HG02763 (cell line): ENCODE results near the gene GLDC.
"Not testable (repeated sequence)": the region's sequence is repeated elsewhere in the genome, so short reads cannot be mapped to it uniquely, and the experiment has no call there.

Experiments
- ATAC-seq: cut with Tn5 transposase; IDR thresholded peaks from one replicate; pipeline ENCODE4 v1.9.1; 2021; ENCODE audit warnings: mild to moderate bottlenecking, moderate library complexity; ENCODE audit not compliant: unreplicated experiment

Gene GLDC

DNA sequence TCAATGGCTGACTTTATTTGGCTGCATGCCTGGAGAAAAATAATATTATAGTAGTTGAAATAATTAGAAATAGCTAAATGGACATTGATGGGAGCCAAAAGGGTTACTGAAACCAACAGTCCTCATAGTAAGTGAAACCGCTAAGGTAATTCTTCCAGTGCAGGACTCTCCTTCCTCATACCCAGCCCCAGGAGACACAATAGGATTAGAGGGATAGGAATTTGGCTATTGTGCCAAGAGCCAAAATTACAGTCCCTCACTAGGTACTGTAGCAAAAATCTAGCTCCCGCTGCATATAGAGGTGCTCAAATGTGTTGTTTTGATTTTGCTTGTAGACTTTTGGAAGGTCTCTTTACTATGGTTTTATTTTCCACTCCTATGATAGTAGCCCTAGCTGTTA lies 20.2 kb downstream of the GLDC start:
- no peak for ATAC-seq

DNA sequence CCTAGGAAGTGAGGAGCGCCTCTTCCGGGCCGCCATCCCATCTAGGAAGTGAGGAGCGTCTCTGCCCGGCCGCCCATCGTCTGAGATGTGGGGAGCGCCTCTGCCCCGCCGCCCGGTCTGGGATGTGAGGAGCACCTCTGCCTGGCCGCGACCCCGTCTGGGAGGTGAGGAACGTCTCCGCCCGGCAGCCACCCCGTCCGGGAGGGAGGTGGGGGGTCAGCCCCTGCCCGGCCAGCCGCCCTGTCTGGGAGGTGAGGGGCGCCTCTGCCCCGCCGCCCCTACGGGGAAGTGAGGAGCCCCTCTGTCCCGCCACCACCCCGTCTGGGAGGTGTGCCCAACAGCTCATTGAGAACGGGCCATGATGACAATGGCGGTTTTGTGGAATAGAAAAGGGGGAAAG lies 22.7 kb downstream of the GLDC start:
- ATAC-seq, result not testable (repeated sequence)

DNA sequence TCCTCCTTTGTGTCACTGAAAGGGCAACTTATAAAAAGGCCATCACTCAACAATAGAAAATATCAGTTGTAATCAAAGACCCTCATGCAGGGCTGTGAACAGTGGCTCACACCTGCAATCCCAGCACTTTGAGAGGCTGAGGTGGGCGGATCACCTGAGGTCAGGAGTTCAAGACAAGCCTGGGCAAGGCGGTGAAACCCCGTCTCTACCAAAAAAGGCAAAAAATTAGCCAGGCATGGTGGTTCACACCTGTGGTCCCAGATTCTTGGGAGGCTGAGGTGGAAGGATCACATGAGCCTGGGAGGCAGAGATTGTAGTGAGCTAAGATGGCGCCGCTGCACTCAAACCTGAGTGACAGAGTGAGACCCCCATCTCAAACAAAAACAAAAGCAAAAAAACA lies 24.7 kb downstream of the GLDC start:
- no peak for ATAC-seq

DNA sequence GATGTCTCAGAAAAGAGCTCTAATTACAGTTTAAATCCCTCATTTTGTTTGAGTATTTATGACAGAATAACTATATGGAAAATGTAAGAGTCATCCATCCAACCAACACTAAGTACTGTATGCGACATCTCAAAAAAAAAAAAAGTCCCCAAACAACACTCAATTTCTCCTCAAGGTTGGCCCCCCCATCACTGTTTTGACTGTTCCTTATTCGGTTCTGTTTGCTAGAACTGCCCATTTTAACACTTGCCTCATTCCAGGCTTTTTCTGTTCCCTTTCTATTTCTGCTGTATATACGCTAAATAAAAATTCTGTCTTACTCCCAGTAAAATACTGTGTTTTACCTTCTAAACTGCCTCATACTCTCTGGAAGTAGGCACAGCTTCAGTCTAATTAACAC lies 25.2 kb downstream of the GLDC start:
- ATAC-seq, result no peak

GRCh38 chr9:6619909-6620308 lies 25.6 kb downstream of the GLDC start:
- no peak for ATAC-seq

DNA sequence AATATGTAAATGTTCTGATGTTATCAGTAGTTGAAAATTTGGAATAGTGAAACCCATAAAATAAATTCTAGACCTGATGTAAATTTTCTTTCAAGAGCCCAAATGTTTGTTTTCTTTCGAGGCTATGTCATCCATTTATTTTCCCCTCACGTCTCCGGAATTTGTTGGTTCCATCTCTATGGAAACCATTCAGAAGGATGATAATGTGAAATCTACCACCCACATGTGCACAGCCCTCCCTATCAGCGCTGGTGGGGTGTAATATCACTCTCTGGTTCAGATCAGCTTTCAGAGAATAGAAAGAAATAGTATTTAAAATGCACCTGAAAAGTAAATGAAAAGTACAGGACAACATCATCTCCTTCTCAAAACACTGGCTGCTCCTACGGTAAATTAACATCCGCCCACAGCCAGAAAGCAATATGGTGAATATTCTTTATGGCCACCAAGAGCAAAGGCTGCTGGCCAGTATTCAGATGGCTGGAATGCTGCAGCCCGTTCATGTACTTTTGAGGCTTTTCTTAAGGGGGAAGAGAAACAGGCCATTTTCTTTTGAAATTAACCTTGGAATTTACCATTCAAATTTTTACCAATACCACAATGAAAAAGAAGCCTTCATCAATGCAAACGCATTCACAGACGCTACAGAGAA lies 28.5 kb downstream of the GLDC start:
- ATAC-seq, result no peak

DNA sequence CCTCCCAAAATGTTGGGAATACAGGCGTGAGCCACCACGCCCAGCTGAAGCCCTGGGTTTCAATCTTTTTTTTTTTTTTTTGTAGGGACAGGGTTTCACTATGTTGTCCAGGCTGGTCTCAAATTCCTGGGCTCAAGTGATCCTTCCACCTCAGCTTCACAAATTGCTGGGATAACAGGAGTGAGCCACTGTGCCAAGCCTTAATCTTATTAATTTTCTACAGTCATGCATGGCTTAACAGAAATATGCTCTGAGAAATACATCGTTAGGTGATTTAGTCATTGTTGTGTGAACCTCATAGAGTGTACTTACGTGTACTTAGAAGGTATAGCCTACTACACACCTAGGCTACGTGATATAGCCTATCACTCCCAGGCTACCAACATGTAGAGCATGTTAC lies 31.0 kb downstream of the GLDC start:
- ATAC-seq, result no peak

- no peak for ATAC-seq
These were observed 33.7 kb downstream of the GLDC start for GRCh38 chr9:6611865-6612264.

DNA sequence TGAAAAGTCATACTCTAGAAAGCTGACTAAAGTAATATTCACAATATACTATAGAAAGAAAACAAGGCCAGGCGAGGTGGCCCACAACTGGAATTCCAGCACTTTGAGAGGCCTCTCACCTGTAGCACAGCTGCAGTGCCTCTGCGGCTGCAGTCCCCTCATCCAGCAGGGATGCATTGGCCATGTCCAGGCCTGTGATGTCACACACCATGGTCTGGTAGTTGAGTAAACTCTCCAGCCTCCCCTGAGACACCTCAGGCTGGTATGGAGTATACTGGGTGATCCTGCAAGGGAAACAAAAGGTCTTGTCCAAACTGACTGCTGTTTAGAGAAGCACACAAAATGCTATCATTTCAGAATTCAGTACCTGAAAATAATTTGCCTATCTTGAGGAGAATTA lies 35.5 kb downstream of the GLDC start:
- ATAC-seq, result no peak

DNA sequence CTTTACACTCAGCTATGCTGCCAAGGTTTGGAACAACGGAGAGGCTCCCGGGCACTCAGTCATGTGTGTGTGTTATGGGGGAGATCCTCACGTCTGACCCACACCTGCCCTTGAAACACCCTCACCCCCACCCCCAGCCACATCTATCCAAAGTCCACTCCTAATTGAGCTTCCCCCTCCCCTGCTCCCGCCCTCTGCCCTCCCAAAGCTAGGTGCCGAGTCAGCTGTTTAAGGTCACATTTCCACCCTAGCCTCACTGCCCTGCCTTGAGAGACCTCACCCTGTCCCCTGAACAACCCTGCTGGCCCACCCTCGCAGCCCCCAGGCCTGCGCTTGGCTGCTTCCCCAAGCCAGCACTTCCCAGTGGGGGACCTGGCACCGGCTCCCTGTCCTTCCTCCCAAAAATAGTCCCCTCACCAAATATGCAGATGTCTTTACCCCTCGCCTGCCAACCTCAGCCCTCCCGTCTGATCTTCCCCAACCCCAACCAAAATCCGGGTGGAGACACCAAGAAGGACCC lies 36.0 kb downstream of the GLDC start:
- no peak for ATAC-seq

GRCh38 chr9:6605202-6605601 lies 40.3 kb downstream of the GLDC start:
- peak; percentile 87 for ATAC-seq

DNA sequence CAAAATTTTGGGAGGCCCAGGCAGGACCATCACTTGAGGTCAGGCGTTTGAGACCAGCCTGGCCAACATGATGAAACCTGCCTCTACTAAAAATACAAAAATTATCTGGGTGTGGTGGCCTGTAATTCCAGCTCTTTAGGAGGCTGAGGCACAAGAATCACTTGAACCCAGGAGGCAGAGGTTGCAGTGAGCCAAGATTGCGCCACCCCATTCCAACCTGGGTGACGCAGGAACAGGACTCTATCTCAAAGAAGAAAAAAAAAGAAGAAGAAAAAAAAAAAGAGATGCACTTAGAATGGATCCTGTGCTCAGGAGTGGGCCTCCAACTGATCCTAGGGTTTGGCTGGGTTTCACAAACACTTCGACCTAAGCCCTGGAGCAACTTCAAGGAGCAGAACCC lies 45.1 kb downstream of the GLDC start:
- ATAC-seq, result no peak

GRCh38 chr9:6600006-6600405 lies 45.5 kb downstream of the GLDC start:
- no peak for ATAC-seq

DNA sequence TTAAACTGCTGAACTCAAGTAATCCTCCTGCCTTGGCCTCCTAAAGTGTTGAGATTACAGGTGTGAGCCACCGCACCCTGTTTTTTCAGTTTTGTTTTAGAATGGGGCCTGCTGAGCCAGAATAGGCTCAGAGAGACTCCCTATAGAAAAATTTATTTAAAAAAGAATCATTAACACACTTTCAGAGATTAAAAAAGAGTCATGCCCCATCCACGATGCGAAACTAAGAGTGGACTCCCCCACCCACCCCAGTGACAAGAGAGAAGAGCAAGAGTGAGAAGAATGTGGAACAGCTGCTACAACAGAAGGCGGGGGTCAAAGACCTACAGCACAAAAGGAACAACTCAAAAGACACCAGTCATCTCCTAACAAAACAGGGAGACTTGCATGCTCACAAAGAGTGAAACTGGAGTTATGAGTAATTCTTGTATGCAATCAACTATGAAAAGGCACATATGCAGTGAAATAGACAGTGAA lies 47.2 kb downstream of the GLDC start:
- ATAC-seq, result peak; percentile 89

- no peak for ATAC-seq
These were observed 52.7 kb downstream of the GLDC start for GRCh38 chr9:6592791-6593190.

- no peak for ATAC-seq
These were observed 53.3 kb downstream of the GLDC start for GRCh38 chr9:6592231-6592630.

- ATAC-seq, result no peak
These were observed 54.7 kb downstream of the GLDC start for GRCh38 chr9:6590772-6591384.

DNA sequence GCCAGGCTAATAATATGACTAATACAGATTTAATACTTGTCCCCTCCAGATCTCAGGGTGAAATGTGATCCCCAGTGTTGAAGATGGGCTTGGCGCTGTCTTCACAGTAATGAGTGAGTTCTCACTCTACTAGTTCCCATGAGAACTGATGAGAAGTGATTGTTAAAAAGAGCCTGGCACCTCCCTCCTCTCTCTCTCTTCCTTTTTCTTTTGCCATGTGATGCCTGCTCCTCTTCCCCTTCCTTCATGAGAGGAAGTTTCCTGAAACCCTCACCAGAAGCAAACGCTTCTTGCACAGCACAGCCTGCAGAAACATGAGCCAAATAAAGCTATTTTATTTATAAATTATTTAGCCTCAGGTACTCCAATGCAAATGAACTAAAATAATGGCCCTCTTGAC lies 55.2 kb downstream of the GLDC start:
- no peak for ATAC-seq

GRCh38 chr9:6584881-6585597 lies 60.5 kb downstream of the GLDC start:
- ATAC-seq, result no peak

DNA sequence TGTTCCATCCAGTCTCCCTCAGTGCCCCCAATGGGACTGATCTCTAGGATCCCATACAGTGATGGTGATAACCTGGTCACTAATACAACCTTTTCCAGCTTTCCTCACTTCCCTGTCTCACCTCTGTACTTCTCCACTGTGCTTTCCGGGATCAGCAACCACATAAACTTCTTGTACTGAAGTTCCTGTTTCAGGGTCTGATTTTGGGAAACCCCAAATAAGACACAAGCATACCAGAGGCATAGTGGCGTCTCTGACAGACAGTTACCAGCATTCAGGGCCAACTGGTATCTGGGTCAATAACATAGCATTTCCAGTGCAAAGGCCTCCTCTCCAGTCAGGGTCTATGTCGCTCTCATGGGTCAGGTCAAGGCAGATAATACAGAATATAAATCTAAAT lies 64.3 kb downstream of the GLDC start:
- no peak for ATAC-seq

DNA sequence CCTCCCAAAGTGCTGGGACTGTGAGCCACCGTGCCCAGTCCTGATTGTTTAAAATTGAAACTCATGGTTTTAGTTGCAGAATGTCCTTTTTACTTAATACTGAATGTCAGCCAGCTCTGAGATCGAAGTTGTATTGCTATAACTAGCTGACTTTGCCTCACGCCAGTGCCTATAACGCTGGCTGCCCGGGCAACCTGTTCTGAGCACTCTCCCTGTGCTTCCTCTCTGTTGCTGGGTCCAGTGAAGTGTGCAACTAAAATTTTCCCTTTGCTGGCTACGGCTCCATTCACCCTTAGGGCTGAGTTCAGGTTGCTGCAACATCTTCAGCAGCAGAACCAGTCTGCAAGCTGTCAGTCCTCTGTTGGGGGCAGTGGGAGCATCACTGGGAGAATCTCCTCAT lies 65.9 kb downstream of the GLDC start:
- ATAC-seq, result no peak

- ATAC-seq, result no peak
These were observed 68.5 kb downstream of the GLDC start for GRCh38 chr9:6576987-6577386.
